Thoracic aorta (tissue), 2 donors: ENCODE data around the gene ZDHHC14. TPM values are rescaled to one million over a fixed set of nuclear protein-coding genes. Genes with fewer than 3 reads are reported as not detected.

Source experiments
- ATAC-seq: fragments of 150-250 bp; one replicate; pipeline ENCODE4 v1.8.0; 2017; ENCODE audit warnings: low read depth; ENCODE audit not compliant: insufficient number of reproducible peaks, low FRiP score
- DNase-seq: peaks from one replicate; pipeline ENCODE4 v3.0.0-alpha.2; 2020; ENCODE audit warnings: low spot score
- H3K27ac ChIP-seq, 2 donors: fragments of 200-600 bp; sonication (generic); 1 replicate in 1 of 2; 2 replicates in 1 of 2; pipeline ENCODE4 v1.5.1; 2016; ENCODE audit warnings: mild to moderate bottlenecking in 2 of 2, moderate library complexity in 2 of 2
- H3K27me3 ChIP-seq: fragments of 200-600 bp; sonication (generic); replicated peaks from 2 replicates; pipeline ENCODE4 v1.6.0; 2016; ENCODE audit warnings: mild to moderate bottlenecking; ENCODE audit not compliant: insufficient read depth
- H3K36me3 ChIP-seq: fragments of 200-600 bp; sonication (generic); one replicate; pipeline ENCODE4 v1.5.1; 2016
- H3K4me1 ChIP-seq, 2 donors: fragments of 200-600 bp; sonication (generic); 1 replicate in 1 of 2; 2 replicates in 1 of 2; pipeline versions ENCODE4 v1.5.1 to v1.6.0; 2016; ENCODE audit warnings: low read depth in 2 of 2, mild to moderate bottlenecking in 1 of 2; ENCODE audit not compliant: control insufficient read depth in 1 of 2
- H3K4me3 ChIP-seq: fragments of 200-600 bp; sonication (generic); 2 replicates; pipeline ENCODE4 v1.5.1; 2016; ENCODE audit warnings: mild to moderate bottlenecking
- H3K9me3 ChIP-seq: fragments of 200-600 bp; sonication (generic); 2 replicates; pipeline ENCODE4 v1.5.1; 2016
- total RNA-seq, 2 donors: library from RNA; depleted of rRNA; stranded (reverse); fragments of >200 nt; gene quantifications; one replicate each; pipeline versions ENCODE4 v1.1.0 to v1.2.3, GENCODE V29; 2016
- TF ChIP-seq, protein P1 (sequence below): fragments of 200-600 bp; sonication (generic); IDR thresholded peaks from one replicate; pipeline ENCODE4 v1.5.1; 2019; ENCODE audit warnings: antibody characterized with exemption

Gene ZDHHC14
- total RNA-seq, 2 donors from 2014 or later, result 20.0 to 31.1 TPM

DNA sequence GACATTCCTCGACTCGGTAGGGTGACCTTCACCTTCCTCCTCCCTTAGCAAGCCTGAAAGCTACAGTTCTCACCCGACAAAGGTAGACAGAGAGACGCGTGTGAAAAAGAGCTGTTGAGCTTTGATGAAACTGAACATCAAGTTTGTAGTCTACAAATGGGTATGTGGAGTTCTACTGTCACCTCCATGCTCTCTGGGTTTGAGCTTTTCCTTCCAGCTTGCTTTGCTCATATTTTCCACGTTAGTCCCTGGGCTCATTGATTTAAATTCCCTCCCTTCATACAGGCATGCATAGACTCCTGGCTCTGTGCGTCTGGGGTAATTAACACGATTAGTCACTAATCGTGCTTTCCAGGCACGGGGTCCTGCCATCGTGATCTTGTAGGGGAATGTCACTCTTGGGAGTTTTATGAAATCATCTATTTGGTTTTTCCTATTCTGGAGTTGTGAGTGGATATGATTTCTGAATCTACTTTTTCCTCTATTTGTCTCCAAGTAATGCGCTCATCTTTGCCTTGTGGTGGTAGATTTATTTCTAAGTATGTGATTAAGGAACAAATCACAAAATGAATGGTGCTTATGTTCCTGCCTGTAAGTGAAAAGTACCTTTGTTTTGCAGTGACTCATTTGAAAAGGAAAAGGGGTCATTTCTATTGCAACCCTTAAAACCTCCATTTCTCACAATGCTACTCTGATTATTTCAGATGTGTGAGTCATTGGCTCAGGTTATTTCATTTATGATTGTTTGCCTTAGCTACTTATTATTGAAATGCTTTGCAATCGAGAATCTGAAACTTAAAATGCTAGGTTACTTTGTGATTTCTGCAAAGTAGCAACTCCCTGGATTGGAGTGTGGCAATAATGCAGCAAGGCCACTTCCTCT lies 154.6 kb downstream of the ZDHHC14 start:
- no peak overlapping the region for H3K27ac ChIP-seq
- peaks cover 0 to 19% of the 10 kb centered on the region in 2 donors for H3K4me1 ChIP-seq
- no peak for DNase-seq
- H3K27me3 ChIP-seq, result no peaks in the 10 kb centered on the region
- H3K36me3 ChIP-seq, result no peaks in the 10 kb centered on the region
- TF ChIP-seq, protein P1, sequence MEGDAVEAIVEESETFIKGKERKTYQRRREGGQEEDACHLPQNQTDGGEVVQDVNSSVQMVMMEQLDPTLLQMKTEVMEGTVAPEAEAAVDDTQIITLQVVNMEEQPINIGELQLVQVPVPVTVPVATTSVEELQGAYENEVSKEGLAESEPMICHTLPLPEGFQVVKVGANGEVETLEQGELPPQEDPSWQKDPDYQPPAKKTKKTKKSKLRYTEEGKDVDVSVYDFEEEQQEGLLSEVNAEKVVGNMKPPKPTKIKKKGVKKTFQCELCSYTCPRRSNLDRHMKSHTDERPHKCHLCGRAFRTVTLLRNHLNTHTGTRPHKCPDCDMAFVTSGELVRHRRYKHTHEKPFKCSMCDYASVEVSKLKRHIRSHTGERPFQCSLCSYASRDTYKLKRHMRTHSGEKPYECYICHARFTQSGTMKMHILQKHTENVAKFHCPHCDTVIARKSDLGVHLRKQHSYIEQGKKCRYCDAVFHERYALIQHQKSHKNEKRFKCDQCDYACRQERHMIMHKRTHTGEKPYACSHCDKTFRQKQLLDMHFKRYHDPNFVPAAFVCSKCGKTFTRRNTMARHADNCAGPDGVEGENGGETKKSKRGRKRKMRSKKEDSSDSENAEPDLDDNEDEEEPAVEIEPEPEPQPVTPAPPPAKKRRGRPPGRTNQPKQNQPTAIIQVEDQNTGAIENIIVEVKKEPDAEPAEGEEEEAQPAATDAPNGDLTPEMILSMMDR, result no peak
- no peaks in the 10 kb centered on the region for H3K9me3 ChIP-seq
- ATAC-seq, result no peak
- H3K4me3 ChIP-seq, result no peak overlapping the region

DNA sequence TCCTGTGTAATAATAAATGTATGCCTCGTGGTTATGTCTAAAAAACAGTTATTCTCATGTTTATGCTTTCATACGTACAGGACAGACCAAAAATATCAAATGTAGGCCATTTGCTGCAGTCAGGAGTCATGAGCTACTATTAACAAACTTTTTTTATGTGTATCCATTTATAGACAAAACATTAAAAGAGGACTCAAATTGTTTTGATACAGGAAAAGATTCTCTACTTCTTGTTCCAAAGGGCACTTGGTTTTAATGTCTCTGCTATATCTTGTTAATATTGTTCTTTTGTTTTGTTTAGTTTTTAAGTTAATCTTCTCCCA lies 155.2 kb downstream of the ZDHHC14 start:
- Histone ChIP-seq H3K27me3 (no peaks in the 10 kb centered on the region), H3K4me1 (peaks cover 0 to 19% of the 10 kb centered on the region in 2 donors), H3K9me3 (no peaks in the 10 kb centered on the region), H3K4me3 (no peak overlapping the region), H3K27ac (no peak overlapping the region), H3K36me3 (no peaks in the 10 kb centered on the region)
- DNase-seq, result no peak
- TF ChIP-seq, protein P1, result no peak
- ATAC-seq, result no peak

DNA sequence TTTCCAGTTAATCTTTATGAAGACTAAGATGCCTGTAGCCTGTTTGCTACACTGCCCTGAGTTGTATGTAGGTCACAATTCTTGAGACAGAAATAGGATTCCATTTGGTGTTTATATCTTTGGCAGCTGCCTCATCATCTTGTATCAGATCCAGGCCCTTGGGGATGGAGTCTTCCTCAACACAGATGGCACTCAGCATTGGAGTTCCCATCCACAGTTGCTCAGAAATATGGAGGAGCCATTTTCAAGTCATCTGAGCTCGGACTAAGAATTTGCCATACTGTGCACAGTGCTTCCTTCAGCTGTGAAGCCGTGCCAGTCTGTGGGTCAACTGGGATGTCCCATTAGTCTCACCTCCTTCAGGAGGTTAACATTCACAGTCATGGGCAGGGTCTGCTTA lies 156.6 kb downstream of the ZDHHC14 start:
- H3K4me1 ChIP-seq, result peaks cover 0 to 19% of the 10 kb centered on the region in 2 donors
- DNase-seq (no peak), ATAC-seq (no peak)
- H3K36me3 ChIP-seq, result peaks cover under 1% of the 10 kb centered on the region
- no peak overlapping the region for H3K27ac ChIP-seq
- no peak overlapping the region for H3K4me3 ChIP-seq
- TF ChIP-seq, protein P1, result no peak
- no peaks in the 10 kb centered on the region for H3K9me3 ChIP-seq
- H3K27me3 ChIP-seq, result no peaks in the 10 kb centered on the region

DNA sequence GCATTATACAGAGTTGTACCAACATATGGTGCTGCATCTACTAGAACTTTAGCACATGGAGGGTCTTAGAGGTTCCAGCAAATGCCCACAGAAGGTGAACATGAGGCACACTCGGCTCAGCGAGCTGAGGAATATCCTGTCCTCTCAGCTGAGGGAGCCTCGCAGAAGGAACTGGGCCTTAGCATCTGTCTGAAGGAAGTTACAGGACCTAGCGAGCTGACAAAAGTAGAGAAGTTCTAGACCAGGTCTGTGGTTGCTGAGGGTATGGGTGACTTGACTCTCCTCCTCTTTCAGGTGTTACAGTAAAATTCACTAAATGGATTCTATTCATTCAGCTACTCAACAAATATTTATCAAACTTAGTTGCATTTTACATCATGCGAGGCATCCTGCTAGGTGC lies 157.2 kb downstream of the ZDHHC14 start:
- Histone ChIP-seq H3K27ac (no peak overlapping the region), H3K4me1 (peaks cover 0 to 19% of the 10 kb centered on the region in 2 donors), H3K4me3 (no peak overlapping the region), H3K36me3 (peaks cover 3% of the 10 kb centered on the region), H3K27me3 (no peaks in the 10 kb centered on the region), H3K9me3 (no peaks in the 10 kb centered on the region)
- ATAC-seq, result no peak
- TF ChIP-seq, protein P1, result no peak
- DNase-seq, result no peak

DNA sequence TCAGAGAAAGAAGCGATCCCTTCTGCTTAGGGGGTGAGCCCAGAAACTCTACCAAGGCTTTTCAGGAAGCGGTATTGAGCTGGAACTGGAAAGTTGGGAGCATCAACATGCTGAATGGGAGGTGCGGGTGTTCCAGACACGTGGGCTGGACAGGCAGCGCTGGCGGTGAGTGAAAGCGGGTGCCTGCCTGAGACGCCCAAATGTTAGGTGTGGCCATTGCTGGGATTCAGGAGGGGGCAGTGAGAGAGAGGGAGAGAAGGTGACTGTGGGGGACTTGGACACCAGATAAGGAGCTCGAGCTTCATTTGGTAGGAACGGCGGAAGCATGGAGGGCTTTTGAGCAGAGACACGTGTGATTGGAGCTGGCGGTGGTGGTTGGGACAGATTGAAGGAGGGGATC lies 157.7 kb downstream of the ZDHHC14 start:
- DNase-seq, result no peak

More for the DNA sequence above, 157.7 kb downstream of the ZDHHC14 start:
- Histone ChIP-seq H3K27ac (no peak overlapping the region), H3K9me3 (no peaks in the 10 kb centered on the region), H3K36me3 (peaks cover 3% of the 10 kb centered on the region), H3K4me3 (no peak overlapping the region), H3K27me3 (no peaks in the 10 kb centered on the region), H3K4me1 (peaks cover 0 to 19% of the 10 kb centered on the region in 2 donors)
- ATAC-seq, result no peak
- TF ChIP-seq, protein P1, result no peak
